Cardiac septum (tissue), 1 donor: ENCODE data around the gene GCC2. TPM values are rescaled to one million over a fixed set of nuclear protein-coding genes. Genes with fewer than 3 reads are reported as not detected.
"Not testable (repeated sequence)": the region's sequence is repeated elsewhere in the genome, so short reads cannot be mapped to it uniquely, and the experiment has no call there.

Experiments used
- DNase-seq: peaks from one replicate; pipeline ENCODE4 v3.0.0-alpha.2; 2020; ENCODE audit warnings: low spot score
- intact Hi-C: fragments of 100-400 bp; cut with DNase I; formaldehyde crosslinking; loops from one replicate; pipeline ENCODE4 v1.14.0; 2022
- total RNA-seq: library from RNA; stranded (reverse); fragmentation: NEBNext Ultra II Directional; extraction: Animal tissue kit (Norgen Biotek cat#: 25700); gene quantifications from one replicate; pipeline ENCODE4 v1.2.1, GENCODE V29; 2021
- donor health status: DM: no; HTN: no; CAD: no.

GCC2 gene
- total RNA-seq, 1 donor from 2014 or later = 22.0 TPM

- DNase-seq = no peak
- intact Hi-C loops = no loop called here
These were observed 7.3 kb upstream of the GCC2 start for GRCh38 chr2:108441712-108442111.

- DNase-seq = no peak
- intact Hi-C loops = loop anchor here (5.0 kb wide), 1 partner anchor 132 kb away; no protein-coding TSS in a partner anchor
These were observed 3.8 kb upstream of the GCC2 start for GRCh38 chr2:108444941-108445840.

- intact Hi-C loops = loop anchor here (5.0 kb wide), 1 partner anchor 131 kb away; no protein-coding TSS in a partner anchor
- no peak for DNase-seq
These were observed 2.3 kb upstream of the GCC2 start for GRCh38 chr2:108446703-108447102.

- DNase-seq = no peak
- intact Hi-C loops = loop anchor here (5.0 kb wide), 1 partner anchor 129 kb away; no protein-coding TSS in a partner anchor
These were observed 894 bp upstream of the GCC2 start for GRCh38 chr2:108447947-108448677.

- no peak for DNase-seq
- intact Hi-C loops = loop anchor here (5.0 kb wide), 1 partner anchor 128 kb away; no protein-coding TSS in a partner anchor
These were observed 564 bp downstream of the GCC2 start for GRCh38 chr2:108449410-108450130.

GRCh38 chr2:108450863-108451262, 1.9 kb downstream of the GCC2 start:
- intact Hi-C loops = no loop called here
- no peak for DNase-seq

GRCh38 chr2:108451976-108452375, 3.0 kb downstream of the GCC2 start:
- no peak for DNase-seq
- intact Hi-C loops = no loop called here

GRCh38 chr2:108453530-108453929, 4.5 kb downstream of the GCC2 start:
- intact Hi-C loops, DNase-seq: not testable (repeated sequence)

- intact Hi-C loops = no loop called here
- no peak for DNase-seq
These were observed 5.4 kb downstream of the GCC2 start for GRCh38 chr2:108454440-108454839.

- no peak for DNase-seq
- intact Hi-C loops = no loop called here
These were observed 6.6 kb downstream of the GCC2 start for GRCh38 chr2:108455571-108455970.

- no peak for DNase-seq
- intact Hi-C loops = no loop called here
These were observed 9.1 kb downstream of the GCC2 start for GRCh38 chr2:108458082-108458481.

- no peak for DNase-seq
- intact Hi-C loops = no loop called here
These were observed 10.4 kb downstream of the GCC2 start for GRCh38 chr2:108459441-108459840.

GRCh38 chr2:108460345-108461037, 11.5 kb downstream of the GCC2 start:
- intact Hi-C loops = no loop called here
- DNase-seq = no peak

- DNase-seq = no peak
- intact Hi-C loops = no loop called here
These were observed 28.1 kb downstream of the GCC2 start for GRCh38 chr2:108477099-108477498.

GRCh38 chr2:108485253-108485652, 36.2 kb downstream of the GCC2 start:
- DNase-seq = no peak
- intact Hi-C loops = no loop called here

- DNase-seq = no peak
- intact Hi-C loops = no loop called here
These were observed 41.6 kb downstream of the GCC2 start for GRCh38 chr2:108490506-108491122.

- no peak for DNase-seq
- intact Hi-C loops = no loop called here
These were observed 42.8 kb downstream of the GCC2 start for GRCh38 chr2:108491848-108492247.

GRCh38 chr2:108492364-108492763, 43.4 kb downstream of the GCC2 start:
- intact Hi-C loops = no loop called here
- no peak for DNase-seq

GRCh38 chr2:108496167-108496566, 47.2 kb downstream of the GCC2 start:
- intact Hi-C loops = not testable (repeated sequence)

More at GRCh38 chr2:108496167-108496566, 47.2 kb downstream of the GCC2 start:
- DNase-seq = not testable (repeated sequence)
